Superior temporal gyrus (tissue), 1 donor: Measurements from ENCODE around the gene IP6K1.
A peak's percentile ranks its signal among the peaks of the same experiment; 100 is the strongest.
"Not testable (repeated sequence)": the region's sequence is repeated elsewhere in the genome, so short reads cannot be mapped to it uniquely, and the experiment has no call there.

ENCODE experiments used
- DNase-seq: peaks from one replicate; pipeline ENCODE4 v3.0.0-alpha.2; 2016; ENCODE audit errors: extremely low spot score

The IP6K1 gene

DNA sequence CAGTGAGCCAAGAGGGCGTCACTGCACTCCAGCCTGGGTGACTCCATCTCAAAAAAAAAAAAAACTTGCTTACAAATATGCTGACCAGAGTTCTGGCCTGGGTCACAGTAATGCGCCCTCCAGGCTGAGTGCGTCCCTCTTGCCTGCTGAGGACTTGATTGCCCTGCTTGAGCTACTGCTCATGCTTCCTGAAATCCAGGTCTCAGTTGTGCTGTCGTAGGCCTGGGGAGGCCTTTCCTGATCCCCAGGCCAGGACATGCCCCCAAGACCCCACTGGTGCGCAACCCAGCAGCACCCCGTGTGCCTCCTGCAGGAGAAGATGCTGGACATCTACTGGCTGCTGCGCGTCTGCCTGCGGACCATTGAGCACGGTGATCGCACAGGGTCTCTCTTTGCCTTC is 74.2 kb downstream of the IP6K1 start:
- DNase-seq, result no peak

DNA sequence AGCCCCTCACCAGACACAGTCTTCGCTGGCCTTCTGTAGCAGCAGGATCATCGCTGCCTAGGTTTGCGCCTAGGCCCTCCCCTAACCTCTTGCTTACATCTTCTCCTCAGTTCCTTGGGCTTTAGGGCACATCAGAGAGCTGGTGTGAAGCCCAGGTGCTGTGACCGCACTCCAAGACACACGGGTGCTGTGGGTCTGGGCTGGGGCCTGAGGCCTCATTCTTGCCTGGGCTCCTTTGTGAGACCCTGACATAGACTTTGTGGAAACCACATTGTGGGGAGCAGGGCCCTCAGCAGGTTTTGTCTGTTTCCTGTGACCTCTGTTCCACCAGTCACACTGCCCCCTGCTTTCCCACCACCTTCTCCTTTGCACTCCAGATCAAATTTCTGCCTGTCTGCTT is 74.9 kb downstream of the IP6K1 start:
- DNase-seq, result no peak

DNA sequence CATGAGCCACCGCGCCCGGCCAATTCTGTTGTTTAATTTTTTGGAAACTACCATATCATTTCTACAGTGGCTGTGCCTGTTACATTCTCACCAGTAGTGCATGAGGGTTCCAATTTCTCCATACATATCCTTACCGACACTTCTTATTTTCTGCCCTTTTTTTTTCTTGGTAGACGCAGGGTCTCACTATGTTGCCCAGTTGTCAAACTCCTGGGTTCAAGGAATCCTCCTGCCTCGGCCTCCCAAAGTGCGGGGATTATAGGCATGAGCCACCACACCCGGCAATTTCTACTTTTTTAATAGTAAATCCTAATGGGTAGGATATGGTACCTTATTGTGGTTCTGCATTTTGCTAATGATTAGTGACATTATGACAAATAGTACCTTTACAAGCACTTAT is 76.5 kb downstream of the IP6K1 start:
- no peak for DNase-seq

DNA sequence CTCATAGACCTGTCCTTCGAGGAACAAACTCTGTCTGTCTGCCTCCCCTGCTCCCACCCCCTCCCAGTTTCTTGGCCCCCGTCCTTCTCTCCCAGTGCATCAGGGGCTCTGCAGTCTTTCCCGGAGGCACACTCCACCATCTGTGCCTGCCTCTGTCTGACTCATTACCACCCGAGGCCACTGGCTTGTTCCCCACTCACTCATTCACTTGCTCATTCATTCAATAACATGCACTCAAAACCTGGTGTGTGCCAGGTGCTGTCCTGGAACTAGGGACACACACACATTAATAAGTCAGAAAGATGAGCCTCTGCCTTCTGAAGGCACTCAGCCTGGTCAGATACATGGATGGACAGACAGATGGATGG is 79.2 kb downstream of the IP6K1 start:
- DNase-seq, result no peak

DNA sequence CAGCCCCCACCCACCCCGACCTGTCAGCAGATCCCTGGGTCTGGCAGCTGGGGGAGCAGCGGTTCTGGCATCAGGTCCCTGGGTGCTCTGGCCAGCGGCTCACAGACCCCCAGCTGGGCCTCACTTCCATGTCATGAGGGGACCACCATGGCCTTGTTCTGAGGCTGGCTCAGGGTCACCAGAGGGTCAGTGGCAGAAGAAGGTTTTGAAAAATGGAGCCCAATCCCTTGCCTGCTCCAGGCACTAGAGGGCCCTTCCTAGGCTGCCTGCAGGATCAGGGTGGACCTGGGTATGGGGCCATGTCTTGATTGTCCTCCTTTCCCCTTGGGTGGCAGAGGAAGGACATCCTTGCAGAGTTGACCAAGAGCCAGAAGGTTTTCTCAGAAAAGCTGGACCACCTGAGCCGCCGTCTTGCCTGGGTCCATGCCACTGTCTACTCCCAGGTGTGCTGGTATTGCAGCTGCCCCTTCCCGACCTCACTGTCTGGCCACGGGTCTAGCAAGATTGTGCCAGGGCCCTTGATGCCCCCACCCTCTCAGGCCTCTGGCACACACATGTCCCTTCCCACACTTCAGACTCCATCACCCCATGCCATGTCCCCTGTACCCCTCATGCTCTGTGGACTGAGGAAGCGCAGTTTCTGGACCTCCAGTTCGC is 79.8 kb downstream of the IP6K1 start:
- no peak for DNase-seq

DNA sequence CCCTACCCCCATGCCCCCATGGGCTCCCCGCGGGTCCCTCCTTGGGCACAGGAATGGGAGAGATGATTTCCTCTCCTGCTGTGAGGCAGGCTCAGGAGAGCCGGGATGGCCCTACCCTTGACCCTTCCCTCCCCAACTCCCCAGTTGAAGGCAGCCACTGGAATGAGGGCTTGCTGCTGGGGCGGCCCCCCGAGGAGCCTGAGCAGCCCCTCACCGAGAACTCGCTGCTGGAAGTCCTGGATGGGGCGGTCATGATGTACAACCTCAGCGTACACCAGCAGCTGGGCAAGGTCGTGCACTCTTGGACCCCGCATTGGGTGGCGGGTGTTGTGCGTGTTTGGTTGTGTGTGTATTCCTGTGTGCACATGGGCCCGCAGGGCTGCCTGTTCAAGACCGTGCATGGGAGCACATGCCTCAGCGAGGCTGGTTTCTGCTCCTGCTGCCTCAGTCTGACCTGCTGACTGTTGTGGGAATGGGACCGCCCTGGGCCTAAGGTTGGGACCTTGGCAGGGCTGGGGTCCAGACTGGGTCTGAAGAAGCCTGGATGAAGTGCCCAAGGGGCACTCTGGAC is 80.9 kb downstream of the IP6K1 start:
- no peak for DNase-seq

DNA sequence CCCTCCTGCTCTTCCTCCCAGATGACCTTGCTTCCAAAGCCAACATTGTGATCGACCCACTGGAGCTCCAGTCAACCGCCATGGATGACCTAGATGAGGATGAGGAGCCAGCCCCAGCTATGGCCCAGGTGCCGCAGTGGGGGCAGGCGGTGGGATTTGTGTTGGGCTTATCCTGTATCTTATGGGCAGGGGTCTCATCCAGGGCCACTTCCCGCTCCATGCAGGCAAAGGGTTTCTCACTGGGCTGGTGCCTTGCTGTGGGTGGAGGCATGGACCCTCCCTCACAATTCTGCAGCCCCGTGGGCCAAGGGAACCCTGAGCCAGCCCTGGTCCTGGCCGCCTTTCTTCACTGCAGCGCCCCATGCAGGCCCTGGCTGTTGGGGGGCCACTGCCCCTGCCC is 81.7 kb downstream of the IP6K1 start:
- no peak for DNase-seq

DNA sequence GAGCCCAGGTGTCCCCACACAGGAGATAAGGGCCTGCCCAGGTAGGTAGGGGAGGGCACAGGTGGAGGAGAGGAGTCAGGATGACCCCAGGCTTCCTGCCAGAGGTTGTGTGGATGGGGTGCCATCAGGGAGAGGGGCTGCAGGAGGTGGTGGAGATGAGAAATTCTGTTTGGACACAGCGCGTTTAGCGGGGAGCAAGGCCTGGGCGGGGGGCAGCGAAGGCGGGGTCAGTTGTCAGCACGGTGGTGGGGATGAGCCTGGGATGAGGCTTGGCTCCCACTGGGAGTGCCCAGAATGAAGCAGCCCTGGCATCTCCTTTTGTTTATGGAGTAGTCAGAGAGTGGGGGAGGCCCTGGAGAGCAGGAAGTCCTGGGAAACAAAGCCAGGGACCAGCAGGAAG is 82.4 kb downstream of the IP6K1 start:
- DNase-seq, result no peak

DNA sequence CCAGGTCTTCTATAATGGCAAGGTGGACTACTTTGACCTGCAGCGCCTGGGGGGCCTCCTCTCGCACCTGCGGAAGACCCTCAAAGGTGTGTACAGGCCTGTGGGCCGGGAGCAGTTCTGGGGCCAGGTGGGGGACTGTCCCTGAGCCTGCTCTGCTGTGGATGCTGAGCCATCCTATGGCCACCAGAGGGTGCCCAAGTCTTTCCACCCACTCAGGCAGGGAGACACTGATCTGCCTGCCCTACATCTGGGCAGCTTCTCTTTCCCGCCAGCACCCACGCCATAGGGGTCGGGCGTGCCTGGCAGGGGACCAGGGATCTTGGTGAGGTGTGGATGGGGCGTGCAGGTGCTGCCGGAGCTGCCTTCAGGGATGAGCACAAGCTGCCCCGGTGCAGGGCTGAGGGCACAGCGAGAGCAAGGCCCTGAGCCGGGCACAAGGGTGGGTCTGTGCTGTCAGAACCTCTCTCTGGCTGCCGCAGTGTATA is 82.9 kb downstream of the IP6K1 start:
- peak; percentile 70 for DNase-seq

DNA sequence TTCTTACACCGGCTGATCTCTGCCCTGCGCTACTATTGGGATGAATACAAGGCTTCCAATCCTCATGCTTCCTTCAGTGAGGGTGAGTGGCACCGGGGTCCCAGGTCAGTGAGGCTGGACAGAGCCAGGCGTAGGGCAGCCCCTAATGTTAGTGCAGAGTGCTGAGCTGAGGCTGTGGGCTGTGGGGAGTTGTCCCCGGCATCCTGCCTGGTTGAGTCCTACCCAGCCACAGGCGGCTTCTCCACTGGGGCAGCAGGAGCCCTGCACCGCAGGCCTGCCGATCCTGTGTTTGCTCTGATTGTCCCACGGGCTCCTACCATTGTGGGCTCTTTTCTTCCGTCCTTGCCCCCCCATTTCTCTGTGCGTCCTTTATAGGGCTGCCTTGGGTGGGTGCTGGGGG is 83.7 kb downstream of the IP6K1 start:
- no peak for DNase-seq

DNA sequence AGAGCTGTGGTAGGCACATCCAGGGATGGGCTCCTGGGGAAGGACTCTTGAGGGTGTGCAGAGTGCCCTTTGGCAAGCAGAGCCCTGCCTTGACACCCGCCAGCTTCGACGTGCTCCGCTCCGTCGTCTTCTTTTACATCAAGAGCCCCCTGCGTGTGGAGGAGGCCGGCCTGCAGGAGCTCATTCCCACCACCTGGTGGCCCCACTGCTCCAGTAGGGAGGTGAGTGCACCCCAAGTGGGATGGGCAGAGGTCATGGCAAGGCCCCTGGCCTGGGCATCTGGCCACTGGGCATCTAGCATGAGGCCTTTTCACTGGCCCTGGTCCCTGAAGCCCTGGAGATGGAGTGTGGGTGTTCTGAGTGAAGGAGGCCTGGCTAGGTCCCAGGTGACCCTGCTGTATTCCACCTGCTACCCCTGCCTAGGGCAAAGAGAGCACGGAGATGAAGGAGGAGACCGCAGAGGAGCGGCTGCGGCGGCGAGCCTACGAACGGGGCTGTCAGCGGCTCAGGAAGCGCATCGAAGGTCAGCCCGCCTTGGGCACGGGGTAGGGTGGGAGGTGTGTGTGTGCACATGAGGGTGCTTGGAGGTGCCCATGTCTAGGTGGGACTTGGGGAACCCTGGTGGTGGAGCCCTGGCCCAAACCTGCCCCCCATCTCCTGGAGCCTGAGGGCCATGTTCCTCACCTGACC is 84.8 kb downstream of the IP6K1 start:
- no peak for DNase-seq

DNA sequence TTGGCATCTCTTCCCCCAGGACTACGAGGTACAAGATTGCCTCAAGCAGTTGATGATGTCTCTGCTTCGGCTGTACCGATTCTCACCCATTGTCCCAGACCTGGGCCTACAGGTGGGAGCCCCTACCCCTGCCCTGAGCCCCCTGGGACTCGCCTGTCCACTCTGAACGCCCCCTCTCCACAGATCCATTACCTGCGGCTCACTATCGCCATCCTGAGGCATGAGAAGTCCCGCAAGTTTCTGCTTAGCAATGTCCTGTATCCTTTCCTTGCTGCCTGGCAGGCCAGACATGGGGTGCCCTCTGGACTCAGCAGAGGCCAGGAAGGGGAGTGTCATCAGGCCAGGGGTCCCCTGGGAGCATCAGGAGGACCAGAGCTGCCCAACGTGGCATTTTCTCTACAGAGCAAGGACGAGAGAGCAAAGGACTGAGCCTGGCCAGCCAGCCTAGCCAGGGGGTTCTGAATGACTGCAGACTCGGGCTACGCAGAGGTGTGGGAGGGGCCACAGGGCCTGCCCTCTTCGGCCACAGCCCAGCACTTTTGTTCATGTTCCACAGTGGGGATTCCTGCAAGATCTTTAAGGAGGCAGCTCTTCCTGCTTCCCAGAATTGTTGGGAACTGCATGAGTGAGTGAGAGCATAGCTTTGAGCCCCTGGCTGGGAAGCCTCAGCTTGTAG is 85.8 kb downstream of the IP6K1 start:
- DNase-seq, result no peak

DNA sequence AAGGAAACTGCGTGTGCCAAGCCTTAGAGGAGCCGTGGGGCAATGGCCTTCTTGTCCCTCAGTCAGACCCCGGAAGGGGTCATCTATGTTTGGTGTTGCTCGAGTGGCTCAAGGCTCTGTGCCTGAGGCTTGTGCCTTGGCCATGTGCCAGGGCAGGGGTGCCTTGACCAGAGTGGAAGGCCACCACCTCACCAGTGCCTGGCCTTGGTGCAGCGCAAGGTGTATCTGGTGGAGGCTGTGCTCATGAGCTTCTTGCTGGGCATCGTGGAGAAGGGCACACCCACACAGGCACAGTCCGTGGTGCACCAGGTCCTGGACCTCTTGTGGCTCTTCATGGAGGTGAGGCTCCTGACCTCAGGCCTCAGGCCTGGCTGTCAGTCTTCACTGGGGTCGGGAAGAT is 86.3 kb downstream of the IP6K1 start:
- DNase-seq, result no peak

DNA sequence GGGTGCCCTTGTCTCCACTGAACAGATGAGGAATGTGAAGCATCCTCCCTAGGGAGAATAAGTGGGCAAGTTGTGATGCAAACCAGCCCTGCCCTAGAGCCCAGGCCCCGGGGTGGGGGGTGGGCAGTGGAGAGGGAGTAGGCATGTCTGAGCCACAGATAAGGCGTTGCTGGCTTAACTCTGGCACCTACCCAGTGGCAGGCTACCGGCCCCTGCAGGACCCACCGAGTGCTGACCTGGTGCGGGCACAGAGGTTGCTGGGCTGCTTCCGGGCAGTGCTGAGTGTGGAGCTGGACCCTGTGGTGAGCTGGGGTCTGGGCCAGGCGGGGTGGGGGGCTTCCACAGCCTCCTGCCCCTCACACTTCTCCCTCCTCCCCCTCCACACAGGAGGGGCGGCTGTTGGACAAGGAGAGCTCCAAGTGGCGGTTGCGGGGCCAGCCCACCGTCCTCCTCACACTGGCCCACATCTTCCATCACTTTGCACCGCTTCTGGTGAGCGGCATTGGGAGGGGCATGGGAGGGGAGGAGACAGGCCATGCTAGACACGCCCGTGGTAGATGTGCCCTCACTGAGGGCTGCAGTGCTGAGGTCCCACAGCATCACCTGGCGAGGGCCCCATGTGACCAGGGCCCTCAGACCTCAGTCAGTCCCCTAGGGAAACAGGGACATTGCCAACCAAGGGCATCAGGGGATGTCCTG is 86.9 kb downstream of the IP6K1 start:
- no peak for DNase-seq

DNA sequence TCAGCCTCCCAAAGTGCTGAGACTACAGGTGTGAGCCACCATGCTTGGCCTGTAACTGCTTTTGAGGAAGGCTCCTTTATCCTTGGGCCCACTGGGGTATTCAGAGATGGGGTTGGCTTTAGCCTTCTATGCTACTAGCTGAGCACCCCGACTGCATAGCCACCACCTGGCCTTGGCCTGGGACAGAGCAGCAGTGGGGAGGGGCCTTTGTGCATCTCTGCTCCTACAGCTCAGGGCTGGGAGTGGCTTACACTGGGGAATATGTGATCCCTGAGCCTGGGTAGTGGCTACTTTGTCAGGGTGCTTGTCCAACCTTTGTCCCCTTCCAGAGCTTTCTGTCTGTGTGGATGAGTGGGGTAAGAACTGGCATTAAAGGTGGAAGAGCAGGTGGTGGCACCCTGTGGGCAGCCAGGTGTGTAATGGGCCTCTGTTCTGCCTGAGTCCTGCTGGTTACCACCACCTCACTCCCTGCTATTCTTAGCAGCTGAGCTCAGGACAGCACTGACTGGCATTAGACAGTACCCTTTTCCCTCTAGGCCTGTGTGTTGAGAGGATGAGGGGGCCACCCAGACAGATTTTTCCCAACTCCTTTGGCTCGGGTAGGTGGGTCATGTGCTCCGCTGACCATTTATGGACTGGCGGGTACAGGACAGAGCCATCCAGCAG is 90.9 kb downstream of the IP6K1 start:
- DNase-seq, result not testable (repeated sequence)

DNA sequence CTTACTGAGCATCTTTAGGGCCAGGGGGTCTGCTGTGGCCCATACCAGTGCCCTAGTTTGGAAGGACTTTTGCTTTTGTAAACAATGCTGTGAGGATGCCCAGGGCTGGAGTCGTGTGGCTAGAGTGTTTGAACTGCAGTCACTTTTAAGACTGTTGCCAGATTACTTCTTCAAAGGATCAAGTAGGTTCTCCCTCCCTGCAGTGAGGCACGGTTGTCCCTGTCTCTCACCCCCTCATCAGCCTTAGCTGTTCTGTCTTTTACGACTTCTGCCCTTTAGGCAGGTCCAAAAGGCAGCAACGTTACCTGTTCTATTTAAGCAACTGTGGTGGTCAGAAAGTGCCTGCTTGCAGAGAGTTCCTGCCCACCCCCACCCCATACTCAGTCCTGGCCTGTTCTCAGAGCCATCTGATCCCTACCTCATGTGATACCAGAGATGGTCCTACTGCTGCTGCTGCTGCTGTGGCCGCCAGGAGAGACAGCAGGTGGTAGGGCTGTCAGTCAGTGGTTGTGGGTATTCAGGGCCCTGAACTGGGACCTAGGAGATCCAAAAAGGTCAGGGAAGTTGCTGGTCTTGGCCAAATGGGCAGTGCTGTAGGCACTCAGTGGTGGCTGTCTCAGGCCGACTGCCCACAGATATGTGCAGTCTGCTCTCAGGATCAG is 91.8 kb downstream of the IP6K1 start:
- DNase-seq, result not testable (repeated sequence)

DNA sequence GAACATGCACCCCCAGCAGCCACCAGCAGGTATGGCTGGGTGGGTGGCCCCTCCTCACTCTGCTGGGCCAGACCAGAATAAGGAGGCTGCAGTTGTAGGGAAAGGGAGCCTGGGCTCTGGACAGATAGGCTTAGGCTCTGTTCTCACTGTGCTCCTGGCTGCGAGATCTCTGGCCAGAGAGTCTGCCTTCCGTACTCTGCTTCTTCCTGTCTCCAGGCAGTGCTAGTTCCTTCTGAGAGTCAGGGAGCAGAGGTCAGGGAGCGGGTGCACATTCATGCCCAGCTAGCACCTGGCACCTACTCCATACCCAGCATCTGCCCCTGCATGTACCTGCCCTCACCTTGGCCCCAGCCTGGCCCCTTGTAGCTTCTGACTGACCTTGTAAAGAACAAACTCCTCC is 94.9 kb downstream of the IP6K1 start:
- not testable (repeated sequence) for DNase-seq

DNA sequence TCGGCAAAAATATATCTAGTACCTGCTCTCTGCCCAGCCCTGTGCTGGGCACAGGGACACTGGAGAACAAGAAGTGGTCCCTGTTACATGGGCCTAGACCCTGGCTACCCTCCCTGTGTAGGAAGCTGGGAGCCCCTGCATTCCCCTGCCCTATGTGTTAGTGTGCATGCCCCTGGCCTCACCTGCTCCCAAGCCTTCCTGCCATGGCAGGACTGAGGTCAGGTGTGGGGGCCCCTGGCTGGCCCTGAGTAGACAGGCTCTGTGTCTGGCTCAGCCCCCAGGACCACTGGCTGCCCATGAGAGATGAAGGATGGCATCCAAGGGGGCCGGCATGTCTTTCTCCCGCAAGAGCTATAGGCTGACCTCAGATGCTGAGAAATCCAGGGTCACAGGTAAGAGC is 95.5 kb downstream of the IP6K1 start:
- not testable (repeated sequence) for DNase-seq

DNA sequence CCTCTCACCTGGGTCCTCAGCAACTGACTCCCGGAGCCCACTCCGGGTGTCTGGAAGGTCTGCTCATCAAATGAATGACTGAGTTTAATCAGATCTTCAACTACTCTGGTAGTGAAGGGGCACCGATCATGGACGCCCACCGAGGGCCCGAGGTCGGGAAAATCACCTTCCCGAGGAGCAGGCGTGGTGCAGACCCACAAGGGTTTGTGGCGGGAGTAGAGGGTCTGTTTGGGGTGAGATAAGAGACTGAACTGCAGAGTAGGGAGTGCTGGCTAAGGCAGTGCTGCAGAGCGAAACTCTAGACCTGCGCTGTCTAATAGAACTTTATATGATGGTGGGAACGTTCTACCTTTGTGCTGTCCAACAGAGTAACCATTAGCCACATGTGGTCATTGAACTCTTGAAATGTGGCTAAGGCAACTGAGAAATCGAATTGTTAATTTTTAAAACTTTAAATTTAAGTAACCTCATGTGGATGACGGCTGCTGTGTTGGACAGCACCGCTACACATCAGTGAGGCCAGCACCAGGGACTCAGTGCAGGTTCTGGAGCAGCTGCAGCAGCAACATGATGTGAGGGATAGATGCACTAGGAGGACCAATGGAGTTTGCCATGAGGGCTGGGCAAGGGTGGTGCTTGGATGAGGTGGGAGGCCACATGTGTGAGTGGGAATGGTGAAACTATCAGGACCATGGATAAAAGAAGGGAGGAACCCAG is 96.3 kb downstream of the IP6K1 start:
- DNase-seq, result not testable (repeated sequence)
